ENCODE data around the gene HOXD3.

Gene HOXD3

DNA sequence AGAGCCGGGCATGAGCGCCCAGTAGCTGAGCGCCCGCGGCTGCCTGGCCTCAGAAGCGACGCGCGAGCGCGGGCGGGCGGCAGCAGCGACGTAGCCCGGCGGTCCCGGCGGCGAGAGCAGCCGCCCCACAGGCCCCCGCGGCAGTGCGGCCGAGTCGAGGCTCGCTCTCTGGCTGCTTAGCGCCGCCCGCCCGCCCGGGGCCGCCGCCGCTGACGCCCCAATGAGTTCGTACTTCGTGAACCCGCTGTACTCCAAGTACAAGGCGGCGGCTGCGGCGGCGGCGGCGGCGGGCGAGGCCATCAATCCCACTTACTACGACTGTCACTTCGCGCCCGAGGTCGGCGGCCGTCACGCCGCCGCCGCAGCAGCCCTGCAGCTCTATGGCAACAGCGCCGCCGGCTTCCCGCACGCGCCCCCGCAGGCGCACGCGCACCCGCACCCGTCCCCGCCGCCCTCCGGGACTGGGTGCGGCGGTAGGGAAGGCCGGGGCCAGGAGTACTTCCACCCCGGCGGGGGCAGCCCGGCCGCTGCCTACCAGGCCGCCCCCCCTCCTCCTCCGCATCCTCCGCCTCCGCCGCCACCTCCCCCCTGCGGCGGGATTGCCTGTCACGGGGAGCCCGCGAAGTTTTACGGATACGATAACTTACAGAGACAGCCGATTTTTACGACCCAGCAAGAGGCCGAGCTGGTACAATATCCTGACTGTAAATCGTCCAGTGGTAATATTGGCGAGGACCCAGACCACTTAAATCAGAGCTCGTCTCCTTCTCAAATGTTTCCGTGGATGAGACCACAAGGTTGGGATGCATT is 26.8 kb upstream of the HOXD3 start:
- Histone ChIP-seq H3K9me3 (ENCODE audit: insufficient read depth, low read length, severe bottlenecking) (no peaks in the 10 kb centered on the region), H3K4me1 (ENCODE audit: insufficient read depth, low read length) (peaks cover 4% of the 10 kb centered on the region; the same call in 1 of the 2 replicates), H3K27me3 (ENCODE audit: insufficient read depth, low read length, poor library complexity) (peaks cover 10% of the 10 kb centered on the region), H3K9ac (ENCODE audit: low read depth, low read length) (no peak overlapping the region), H3K79me2 (ENCODE audit: insufficient read depth, low read length) (no peaks in the 10 kb centered on the region), H2AFZ (ENCODE audit: low read depth, low read length) (no peak overlapping the region), H3K36me3 (ENCODE audit: insufficient read depth, low read length) (no peaks in the 10 kb centered on the region), H3K27ac (ENCODE audit: low read length) (no peak overlapping the region), H3K4me2 (ENCODE audit: insufficient read depth, low read length) (no peak overlapping the region), H4K20me1 (ENCODE audit: insufficient read depth, low read length) (no peaks in the 10 kb centered on the region), H3K4me3 (ENCODE audit: low read depth in 1 of 2, low read length in 2 of 2) (no peak overlapping the region)
- ATAC-seq (ENCODE audit: insufficient read depth, low read depth) (no peak), DNase-seq (no peak)
- no peak for TF ChIP-seq EZH2 (IDR thresholded peaks at IDR 0.05; ENCODE audit: borderline replicate concordance, low read depth, low read length, severe bottlenecking)
- TF ChIP-seq, protein P1, sequence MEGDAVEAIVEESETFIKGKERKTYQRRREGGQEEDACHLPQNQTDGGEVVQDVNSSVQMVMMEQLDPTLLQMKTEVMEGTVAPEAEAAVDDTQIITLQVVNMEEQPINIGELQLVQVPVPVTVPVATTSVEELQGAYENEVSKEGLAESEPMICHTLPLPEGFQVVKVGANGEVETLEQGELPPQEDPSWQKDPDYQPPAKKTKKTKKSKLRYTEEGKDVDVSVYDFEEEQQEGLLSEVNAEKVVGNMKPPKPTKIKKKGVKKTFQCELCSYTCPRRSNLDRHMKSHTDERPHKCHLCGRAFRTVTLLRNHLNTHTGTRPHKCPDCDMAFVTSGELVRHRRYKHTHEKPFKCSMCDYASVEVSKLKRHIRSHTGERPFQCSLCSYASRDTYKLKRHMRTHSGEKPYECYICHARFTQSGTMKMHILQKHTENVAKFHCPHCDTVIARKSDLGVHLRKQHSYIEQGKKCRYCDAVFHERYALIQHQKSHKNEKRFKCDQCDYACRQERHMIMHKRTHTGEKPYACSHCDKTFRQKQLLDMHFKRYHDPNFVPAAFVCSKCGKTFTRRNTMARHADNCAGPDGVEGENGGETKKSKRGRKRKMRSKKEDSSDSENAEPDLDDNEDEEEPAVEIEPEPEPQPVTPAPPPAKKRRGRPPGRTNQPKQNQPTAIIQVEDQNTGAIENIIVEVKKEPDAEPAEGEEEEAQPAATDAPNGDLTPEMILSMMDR (IDR thresholded peaks at IDR 0.05; ENCODE audit: borderline replicate concordance, extremely low read depth, low read length, poor library complexity, severe bottlenecking), result no peak

DNA sequence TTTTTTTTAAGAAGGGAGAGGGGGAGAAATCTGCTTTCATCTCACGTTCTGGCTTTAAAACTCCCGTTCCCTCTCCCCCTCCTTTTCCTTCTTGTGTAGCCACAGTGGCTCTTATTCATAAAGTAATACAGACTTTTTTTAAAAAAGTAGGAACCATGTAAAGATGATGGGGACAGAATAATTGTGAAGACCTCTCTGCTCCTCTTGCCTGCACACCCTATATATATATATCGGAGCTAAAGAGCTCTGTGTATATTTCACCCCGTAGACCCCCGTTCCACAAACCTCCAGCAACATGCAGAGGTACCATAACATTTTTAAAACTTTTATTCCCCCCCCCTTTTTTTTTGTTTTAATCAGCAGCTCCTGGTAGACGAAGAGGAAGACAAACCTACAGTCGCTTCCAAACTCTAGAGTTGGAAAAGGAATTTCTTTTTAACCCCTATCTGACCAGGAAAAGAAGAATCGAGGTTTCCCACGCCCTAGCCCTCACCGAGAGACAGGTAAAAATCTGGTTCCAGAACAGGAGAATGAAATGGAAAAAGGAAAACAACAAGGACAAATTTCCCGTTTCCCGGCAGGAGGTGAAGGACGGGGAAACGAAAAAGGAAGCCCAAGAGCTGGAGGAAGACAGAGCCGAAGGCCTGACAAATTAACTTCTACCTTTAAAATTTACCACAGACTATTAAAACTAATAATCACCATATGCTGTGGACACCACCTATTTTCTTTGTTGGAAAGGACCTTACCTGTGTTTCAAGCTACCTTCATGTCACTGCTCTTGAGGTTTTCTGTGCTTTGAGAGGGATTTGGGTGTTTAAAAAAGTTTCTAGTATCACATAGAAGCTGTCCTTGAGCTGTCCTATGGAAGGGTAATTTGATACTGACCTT is 25.9 kb upstream of the HOXD3 start:
- H3K79me2 ChIP-seq (ENCODE audit: insufficient read depth, low read length), result no peaks in the 10 kb centered on the region
- no peak for TF ChIP-seq EZH2 (IDR thresholded peaks at IDR 0.05; ENCODE audit: borderline replicate concordance, low read depth, low read length, severe bottlenecking)
- TF ChIP-seq, protein P1 (IDR thresholded peaks at IDR 0.05; ENCODE audit: borderline replicate concordance, extremely low read depth, low read length, poor library complexity, severe bottlenecking), result no peak
- no peaks in the 10 kb centered on the region for H4K20me1 ChIP-seq (ENCODE audit: insufficient read depth, low read length)
- ATAC-seq (ENCODE audit: insufficient read depth, low read depth) (no peak), DNase-seq (no peak)
- no peaks in the 10 kb centered on the region for H3K36me3 ChIP-seq (ENCODE audit: insufficient read depth, low read length)
- H3K9ac ChIP-seq (ENCODE audit: low read depth, low read length), result no peak overlapping the region
- H2AFZ ChIP-seq (ENCODE audit: low read depth, low read length), result no peak overlapping the region
- no peaks in the 10 kb centered on the region for H3K9me3 ChIP-seq (ENCODE audit: insufficient read depth, low read length, severe bottlenecking)
- peaks cover 4% of the 10 kb centered on the region; the same call in 1 of the 2 replicates for H3K4me1 ChIP-seq (ENCODE audit: insufficient read depth, low read length)
- no peak overlapping the region for H3K4me2 ChIP-seq (ENCODE audit: insufficient read depth, low read length)
- H3K4me3 ChIP-seq (ENCODE audit: low read depth in 1 of 2, low read length in 2 of 2), result no peak overlapping the region
- H3K27me3 ChIP-seq (ENCODE audit: insufficient read depth, low read length, poor library complexity), result peaks cover 10% of the 10 kb centered on the region
- no peak overlapping the region for H3K27ac ChIP-seq (ENCODE audit: low read length)

DNA sequence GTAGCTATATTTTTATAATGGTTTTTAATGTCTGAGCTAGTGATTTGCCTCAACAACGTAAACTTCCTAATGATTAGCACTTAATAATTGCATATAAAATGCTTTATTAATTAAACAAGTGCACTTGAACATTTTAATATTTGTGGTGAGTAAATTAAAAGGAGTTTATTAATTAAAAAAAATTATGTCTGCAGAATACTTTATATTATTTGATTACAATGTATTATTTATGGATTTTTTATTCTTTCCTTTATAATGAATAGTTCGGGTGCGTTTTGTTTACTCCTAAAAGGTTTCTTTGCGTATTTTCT is 25.3 kb upstream of the HOXD3 start:
- Histone ChIP-seq H3K27ac (ENCODE audit: low read length) (no peak overlapping the region), H3K9ac (ENCODE audit: low read depth, low read length) (no peak overlapping the region), H3K79me2 (ENCODE audit: insufficient read depth, low read length) (no peaks in the 10 kb centered on the region)

More for the DNA sequence above, 25.3 kb upstream of the HOXD3 start:
- DNase-seq, result no peak
- H4K20me1 ChIP-seq (ENCODE audit: insufficient read depth, low read length), result no peaks in the 10 kb centered on the region
- ATAC-seq (ENCODE audit: insufficient read depth, low read depth), result no peak
- no peak for TF ChIP-seq EZH2 (IDR thresholded peaks at IDR 0.05; ENCODE audit: borderline replicate concordance, low read depth, low read length, severe bottlenecking)
- TF ChIP-seq, protein P1 (IDR thresholded peaks at IDR 0.05; ENCODE audit: borderline replicate concordance, extremely low read depth, low read length, poor library complexity, severe bottlenecking), result no peak
- H3K4me3 ChIP-seq (ENCODE audit: low read depth in 1 of 2, low read length in 2 of 2), result no peak overlapping the region
- peaks cover 10% of the 10 kb centered on the region for H3K27me3 ChIP-seq (ENCODE audit: insufficient read depth, low read length, poor library complexity)
- H3K4me1 ChIP-seq (ENCODE audit: insufficient read depth, low read length), result peaks cover 4% of the 10 kb centered on the region; the same call in 1 of the 2 replicates
- no peak overlapping the region for H3K4me2 ChIP-seq (ENCODE audit: insufficient read depth, low read length)
- no peaks in the 10 kb centered on the region for H3K9me3 ChIP-seq (ENCODE audit: insufficient read depth, low read length, severe bottlenecking)
- H3K36me3 ChIP-seq (ENCODE audit: insufficient read depth, low read length), result no peaks in the 10 kb centered on the region
- H2AFZ ChIP-seq (ENCODE audit: low read depth, low read length), result no peak overlapping the region
